A172 (cell line): ENCODE results near the gene IDUA. TPM values are rescaled to one million over a fixed set of nuclear protein-coding genes. Genes with fewer than 3 reads are reported as not detected.
A peak's percentile ranks its signal among the peaks of the same experiment; 100 is the strongest.
"Not testable (repeated sequence)": the region's sequence is repeated elsewhere in the genome, so short reads cannot be mapped to it uniquely, and the experiment has no call there.

Experiments used
- DNase-seq: peaks from one replicate; pipeline ENCODE4 v3.0.0-alpha.2; 2015; ENCODE audit warnings: low spot score
- total RNA-seq: library from RNA; depleted of rRNA; stranded (reverse); fragments of >200 nt; shearing (Covaris generic); gene quantifications from 2 replicates; pipeline ENCODE4 v1.2.3, GENCODE V29; 2014

Gene IDUA
- total RNA-seq, 1 experiment from 2014 or later, result 14.1 TPM

DNA sequence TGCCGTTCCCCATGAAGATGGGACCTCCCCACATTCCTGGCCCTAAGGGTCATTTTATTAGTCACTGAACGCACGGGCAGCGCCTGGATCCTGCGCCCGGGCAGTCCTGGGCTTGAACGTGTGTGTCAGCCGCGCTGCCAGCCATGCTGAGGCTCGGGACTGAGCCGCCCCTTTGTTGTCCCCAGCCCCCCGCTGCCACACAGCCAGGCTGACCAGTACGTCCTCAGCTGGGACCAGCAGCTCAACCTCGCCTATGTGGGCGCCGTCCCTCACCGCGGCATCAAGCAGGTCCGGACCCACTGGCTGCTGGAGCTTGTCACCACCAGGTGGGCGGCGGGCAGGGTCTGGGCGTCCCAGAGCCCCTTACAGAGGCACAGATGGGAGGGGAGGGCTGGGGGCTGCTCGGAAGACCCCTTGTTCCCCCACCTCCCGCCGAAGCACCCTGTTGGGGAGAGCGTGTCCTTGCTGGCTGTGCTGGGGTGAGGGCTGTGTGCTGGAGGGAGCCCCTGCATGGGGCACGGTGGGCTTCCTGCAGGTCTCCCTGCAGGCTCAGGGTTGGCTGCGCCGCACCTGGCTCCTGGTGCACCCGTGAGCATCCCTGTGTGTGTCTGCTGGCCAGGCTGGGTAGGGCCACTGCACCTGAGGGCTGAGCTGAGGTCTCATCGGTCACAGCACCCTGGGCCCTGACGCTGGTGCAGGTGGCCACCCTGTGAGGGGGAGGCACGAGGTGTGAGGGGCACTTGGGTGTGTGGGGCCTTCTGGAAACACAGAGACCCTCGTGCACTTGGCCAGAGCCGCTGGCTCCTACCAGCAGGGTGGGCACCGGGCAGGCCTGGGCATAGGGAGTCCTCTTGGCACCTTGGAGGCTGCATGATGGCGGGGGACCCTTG, 1.0 kb downstream of the IDUA start:
- DNase-seq, result no peak

DNA sequence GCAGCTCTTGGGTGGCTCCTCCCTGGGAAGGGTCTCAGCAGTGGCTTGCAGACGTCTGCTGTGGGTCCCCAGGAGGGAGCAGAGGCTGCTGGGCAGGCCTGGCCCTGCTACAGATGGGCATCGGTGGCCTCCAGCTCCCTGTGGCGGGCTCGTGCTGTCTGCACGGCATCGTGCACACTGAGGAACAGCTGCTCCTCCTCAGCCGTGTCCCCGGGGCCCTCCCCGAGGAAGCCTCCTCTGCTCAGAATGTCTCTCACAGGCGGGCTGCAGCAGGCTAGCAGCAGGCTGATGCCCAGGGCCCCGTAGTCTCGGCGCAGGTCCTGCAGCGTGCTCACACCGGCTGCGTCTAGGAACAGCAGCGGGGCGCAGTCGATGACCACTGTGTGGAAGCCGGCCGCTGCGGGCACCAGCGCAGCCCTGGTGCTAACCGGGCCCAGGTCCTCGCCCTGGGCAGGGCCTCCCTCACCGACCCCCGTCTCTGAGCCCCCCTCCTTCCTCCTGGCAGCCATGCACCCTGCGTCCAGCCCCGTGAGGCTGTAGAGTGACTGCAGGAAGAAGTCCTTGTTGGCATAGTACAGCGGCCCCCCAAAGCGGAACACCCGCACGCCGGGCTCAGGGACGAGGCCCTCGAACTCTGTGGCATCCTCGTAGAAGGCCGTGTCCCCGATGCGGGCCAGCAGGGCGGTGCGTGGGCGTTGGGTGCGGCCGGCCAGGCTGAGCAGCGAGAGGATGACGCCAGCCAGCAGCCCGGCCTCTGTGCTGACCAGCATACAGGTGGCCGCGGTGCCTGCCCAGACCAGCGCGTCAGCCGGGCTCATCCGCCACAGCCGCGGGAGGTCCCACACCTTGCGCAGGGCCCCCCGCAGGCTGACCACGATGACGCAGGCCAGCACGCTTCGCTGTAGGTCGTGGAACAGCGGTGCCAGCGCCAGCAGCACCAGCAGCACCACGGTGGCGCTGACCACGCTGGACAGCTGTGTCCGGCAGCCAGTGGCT, 2.2 kb downstream of the IDUA start:
- no peak for DNase-seq

DNA sequence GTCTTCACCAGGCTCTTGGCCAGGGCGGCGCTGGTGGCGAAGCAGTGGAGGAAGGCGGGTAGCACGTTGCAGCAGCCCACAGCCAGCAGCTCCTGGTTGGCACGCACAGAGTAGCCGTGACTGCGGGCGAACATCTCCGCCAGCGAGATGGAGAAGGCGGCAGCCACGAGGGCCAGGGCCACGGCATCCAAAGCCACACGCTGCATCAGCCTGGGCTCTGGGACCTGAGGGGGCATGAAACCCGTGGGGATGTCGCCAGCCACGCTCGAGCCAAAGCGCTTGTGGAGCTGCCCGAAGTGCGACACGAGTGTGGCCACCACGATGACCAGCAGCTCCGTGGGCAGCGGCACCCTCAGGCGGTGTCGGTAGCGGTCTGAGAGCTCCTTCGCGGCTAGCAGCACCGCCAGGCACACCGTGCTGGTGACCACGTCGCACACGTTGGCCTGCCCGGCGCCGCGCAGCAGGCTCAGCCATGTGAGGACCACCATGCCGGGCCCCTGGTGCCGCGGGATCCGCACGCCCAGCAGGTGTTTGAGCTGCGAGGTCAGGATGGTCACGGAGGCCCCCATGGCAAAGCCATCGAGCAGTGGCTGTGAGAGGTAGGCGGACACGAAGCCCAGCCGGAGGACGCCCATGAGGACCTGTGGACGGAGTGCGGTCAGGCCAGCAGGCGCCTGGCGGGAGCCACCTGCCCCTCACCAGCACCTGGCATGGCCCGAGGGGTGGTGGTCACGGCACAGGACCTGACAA, 3.1 kb downstream of the IDUA start:
- DNase-seq, result no peak

DNA sequence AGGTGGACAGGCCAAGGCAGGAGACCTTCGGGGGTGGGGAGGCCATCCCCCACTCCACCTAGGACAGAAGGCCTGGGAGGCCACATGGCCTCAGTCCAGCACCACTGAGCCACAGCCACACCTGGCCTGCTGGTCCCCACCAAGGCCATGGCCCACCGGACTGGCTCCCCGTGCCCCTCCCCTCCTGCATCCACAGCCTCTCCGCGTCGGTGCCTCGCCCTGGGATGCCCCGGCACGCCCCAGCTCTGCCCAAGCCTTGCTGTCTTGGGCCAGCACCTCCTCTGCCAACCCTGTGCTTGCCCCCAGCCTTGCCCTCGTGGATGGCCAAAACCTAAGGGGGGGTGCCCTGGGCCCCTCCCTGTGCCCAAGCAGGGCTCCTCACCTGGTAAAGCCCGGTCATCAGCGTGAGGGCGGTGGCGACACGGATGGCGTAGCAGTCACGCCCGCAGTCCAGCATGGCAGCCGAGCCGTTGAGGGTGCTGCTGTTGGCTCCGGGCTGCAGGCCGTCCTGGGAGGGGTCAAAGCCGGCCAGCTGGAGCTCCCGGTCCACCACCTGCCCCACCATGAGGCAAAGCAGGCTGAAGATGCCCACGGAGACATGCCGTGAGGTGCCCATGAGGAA, 4.0 kb downstream of the IDUA start:
- DNase-seq, result no peak

DNA sequence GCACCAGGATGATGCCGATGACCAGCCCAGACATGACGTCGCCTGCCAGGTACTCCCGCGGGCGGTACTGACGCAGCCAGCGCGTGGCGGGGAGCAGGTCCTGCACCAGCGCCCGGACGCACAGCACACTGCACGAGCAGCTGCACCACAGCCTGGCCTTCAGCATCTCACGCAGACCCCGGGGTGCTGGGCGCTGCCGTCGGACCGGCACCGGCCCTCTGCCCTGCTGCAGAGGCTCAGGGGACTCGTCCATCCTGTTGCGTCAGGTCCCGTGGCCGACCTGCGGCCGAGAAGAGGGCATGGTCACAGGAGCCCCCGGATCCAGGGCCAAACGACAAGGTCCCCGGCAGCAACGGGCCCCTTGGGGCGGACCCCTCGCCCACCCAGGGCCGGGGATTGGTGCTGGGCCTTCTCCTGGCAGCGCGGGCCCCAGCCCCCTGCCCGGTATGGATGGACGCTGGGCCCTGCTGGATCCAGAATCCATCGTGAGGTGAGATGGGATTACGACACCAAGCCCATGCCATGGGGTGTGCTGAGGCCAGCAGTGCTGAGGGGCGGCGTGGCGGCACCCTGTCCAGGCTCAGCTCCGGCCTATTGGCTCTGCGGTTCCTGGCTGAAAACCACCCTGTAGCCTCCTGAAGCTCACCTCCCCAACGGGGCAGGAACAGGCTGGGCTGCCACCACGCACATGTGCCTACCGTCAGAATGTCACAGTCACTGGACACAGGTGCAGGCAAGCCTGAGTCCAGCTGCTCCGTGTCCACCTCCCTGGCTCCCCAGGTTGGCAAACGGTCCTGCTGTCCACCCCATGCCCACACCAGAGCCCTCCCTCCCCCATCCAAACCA, 4.8 kb downstream of the IDUA start:
- no peak for DNase-seq

DNA sequence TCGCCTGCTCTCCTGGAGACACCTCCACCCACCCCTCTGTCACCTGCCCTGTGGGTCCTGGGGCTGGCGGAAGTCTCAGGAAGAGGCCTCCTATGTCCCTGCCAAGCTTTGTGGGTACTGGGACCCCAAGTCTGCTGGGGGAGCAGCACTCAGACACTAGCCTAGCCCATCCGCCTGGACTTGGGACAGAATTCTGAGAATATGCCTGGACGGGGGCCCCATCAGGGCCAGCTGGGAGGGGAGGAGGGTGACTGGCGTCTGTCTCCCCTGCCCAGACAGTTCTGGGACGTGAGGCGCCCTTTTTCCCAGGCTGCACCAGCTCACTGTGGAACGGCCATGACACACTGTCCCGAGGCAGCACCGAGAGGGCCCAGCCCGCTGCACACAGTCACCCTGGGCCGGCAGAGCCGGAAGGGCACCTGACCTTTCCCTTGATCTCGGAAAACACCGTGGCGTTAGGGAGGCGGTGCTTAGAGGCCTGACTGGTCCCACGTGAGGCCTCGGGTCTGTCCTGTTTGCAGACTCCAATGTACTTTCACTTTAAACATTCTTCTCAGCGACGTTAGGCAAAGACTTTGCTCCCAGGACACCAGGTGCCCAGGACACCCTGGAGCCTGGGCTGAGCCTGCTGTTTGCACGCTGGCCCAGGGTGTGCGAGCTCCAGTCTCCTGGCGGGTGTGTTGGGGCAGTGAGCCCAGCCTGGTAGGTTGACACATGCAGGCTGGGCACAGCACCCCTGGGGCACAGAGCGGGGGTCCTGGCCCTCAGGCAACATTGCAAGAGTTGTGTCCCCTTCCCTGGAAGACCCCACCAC, 5.7 kb downstream of the IDUA start:
- peak; percentile 57 for DNase-seq

DNA sequence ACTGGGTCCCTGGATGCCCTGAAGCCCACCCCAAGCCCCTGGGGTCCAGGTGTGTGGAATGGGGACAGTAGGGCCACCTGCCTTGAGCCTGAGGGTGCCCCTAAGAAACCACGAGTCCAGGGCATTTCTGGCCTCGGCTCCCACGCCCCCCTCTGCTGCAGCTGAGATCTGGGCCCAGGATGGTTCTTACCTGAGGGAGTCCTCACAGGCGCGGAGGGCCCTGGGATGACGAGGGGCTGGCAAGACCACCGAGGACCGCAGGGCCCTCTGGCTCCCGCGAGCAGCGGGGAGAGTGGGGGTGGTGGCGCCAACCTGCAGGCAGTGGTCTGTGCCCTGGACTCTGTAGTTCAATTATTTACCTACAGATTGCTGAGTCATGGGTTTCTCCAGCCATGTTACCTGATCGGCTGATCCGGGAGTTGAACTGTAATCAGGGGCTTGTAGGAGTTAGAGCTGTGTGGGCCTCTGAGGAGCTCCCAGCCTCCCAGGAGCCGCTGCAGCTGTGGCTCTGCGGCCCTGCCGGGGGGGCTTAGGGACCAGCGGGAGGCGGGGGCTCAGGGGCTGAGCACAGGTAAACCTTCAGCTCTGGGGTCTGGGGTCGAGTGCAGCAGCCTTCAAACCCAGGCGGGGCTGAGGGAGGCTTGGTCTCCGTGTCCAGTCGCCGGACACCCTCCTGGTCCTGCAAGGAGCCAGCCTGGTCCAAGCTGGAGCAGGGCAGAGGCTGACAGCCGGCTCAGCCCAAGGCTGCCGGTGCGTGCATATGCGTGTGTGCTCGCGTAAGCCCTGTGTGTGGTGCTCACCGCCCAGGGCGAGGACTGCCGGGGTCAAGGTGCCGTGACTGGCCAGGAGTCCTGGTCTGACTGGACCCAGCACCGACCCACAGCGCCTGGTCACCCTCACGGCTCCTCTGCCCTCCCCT, 6.5 kb downstream of the IDUA start, which contains the start of gene SLC26A1:
SLC26A1 (minus strand) TSS at position 294 of the 919 bp plus-strand sequence. CDS start 1,701 bp downstream, outside the sequence.
- no peak for DNase-seq

DNA sequence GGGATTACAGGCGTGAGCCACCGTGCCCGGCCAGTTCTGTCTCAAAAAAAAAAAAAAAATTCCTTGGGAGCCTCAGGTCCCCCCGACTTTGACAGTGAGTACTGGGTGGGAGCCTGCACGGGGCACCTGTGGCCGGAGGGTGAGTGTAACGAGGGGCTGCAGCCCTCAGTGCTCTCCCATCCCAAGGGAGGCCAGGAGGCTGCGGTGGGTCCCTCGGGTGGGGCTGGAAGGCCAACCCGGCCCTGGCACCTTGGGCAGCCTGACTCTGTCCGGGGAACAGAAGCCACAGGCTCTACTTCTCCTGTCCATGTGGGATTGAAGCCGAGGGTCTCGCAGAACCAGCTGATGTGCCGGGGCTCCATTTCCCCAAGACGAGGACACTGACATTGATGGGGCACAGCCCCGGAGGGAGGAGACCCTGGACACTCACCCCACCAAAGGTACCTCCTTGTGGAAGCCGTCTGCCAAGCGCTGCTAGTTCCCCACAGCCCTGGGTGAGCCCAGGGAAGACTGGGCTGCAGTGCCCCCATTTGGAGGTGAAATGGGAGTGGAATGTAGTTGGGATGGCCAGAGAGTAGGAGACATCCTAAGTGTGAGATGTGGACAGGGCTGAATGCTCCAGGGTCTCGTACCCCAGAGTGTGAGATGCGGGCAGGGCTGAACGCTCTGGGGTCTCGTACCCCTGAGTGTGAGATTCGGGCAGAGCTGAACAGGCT, 8.6 kb downstream of the IDUA start:
- DNase-seq, result no peak

DNA sequence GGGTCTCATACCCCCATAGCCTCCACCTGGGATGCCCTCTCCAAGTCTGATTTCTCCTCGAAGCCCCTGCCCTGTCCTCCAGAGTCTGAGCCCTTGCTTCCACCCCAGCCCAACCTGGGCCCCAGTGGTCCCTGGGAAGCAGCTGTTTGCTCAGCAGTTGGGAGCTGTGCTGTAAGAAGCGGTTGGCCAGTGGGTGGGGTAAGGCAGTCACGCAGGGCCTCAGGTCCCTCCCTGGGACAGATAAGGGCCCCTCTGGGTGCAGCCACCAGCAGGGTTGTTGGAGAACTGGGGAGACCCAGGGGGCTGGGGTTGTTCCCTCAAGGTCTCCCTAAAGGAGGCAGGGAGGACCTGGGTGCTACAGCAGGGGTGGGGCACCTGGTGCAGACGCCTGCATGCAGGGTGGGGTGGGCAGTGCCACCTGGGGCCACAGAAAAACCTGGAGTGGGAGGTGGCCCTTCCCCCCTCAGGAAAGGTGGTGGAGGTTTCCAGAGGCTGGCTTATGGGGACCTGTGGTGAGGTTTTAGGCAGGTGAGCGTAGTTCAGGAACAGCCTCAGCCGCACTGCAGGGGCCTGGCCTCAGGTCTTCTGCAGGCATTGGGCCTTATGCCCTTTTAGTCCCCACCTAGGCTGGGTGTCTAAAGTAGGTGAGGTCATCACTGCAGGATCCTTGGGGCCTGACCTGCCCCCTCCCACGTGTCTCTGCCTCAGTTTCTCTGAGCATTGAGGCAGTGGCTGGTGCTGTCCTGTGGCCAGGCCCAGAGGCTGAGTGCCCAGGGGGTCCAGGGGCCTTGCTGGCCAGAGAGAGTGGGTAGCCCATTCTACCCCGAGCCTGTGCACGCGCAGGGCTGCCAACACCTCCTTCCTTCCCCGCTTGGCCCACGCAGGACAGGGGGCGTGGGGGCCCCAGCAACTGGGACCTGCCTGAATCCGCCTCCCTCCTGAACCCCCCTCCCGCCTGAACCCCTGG, 9.5 kb downstream of the IDUA start:
- DNase-seq, result no peak

DNA sequence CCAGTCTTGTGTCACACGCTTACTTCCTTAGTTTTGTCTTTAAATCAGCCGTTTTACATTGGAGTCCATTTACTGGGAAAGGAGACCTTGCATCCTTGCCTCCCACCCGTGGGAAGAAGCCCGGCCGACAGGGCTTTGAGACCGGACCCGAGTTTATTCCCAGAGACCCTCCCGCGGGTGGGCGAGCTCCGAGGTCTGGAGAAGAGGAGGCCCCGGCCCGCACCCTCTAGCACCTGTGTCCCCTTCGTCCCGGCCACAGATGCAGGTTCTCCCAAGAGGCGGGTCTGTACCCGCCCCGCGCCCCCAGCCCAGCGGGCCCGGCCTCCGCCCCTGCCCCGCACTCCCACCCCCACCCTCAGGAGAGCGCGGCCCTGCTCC, 10.1 kb downstream of the IDUA start:
- no peak for DNase-seq

DNA sequence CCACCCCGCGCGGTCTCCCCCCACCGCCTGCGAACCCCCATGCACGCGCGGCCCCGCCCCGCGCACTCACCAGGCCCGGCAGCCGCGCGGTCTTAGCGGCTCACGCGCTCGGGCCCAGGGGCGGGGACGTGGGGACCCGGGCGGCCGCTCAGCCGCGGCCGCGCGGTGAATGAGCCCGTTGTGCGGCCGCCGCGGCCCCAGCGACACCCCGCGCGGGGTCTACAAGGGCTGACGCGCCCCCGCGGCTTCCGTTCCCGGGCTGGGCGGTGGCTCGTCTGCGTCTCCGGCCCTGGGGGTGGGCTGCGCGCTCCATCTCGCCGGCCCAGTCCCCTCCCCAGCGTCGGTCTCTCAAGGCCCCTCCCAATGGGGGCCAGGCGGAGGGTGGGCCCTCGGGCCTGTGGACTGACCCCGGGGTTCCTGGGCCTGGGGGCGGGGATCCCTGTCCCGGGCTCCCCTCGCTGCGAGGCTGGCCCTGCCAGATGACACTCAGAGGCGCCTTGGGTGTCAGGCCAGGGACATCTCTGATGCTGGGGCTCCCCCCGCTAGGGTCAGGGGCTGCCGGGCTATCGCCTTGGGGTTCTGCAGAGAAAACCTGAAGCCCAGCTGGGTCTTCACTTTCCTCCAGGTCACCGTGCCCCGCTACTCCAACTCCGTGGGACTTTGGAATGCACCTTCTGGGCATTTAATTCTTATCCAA, 10.7 kb downstream of the IDUA start:
- DNase-seq, result no peak

DNA sequence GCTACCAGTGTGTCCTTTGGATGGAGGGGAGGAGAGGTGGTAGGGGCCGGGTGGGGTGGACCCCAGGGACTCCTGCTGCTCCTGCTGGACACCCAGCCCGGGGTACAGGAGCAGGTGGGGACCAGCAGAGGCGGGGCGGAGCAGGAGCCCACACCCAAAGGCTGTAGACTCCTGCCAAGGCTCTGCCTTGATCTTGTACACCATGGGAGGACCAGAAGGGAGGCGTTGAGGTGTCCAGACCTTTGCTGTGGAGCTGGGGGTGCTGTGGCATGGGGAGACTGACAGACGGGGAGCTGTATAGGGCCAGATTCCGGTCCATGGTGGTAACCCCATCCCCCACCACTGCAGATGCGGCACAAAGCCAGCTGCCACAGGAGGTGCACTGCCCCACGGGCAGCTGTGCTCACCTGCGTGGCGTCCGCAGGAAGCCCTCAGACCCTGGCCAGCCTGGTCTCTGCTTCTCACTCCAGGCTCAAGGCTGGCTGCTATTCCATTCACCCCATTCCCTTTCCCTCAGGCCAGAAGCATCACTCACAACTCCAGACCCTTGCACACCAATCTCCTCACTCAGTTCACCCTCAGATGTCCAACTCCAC, 11.3 kb downstream of the IDUA start:
- no peak for DNase-seq

DNA sequence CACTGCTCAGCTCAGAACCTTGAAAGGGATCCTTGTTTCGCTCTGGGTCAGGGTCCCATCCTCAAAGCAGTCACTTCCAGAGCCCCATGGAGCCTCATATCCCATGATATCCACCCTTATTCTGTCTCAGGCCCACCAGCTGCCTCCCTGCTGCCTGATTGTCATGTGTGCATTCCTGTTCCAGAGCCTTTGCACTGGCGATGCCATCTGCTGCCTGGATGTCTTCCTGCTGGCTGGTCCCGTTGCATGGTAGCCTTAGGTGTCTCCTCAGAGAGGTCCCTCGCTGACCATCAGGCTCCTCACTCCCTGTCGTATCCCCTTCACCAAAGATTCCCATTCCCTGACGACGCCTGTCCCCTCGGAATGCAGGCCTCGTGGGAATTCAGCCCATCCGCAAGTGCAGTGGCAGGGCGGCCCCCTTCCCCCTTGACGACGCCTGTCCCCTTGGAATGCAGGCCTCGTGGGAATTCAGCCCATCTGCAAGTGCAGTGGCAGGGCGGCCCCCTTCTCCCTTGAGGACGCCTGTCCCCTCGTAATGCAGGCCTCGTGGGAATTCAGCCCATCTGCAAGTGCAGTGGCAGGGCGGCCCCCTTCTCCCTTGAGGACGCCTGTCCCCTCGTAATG, 12.5 kb downstream of the IDUA start:
- not testable (repeated sequence) for DNase-seq

DNA sequence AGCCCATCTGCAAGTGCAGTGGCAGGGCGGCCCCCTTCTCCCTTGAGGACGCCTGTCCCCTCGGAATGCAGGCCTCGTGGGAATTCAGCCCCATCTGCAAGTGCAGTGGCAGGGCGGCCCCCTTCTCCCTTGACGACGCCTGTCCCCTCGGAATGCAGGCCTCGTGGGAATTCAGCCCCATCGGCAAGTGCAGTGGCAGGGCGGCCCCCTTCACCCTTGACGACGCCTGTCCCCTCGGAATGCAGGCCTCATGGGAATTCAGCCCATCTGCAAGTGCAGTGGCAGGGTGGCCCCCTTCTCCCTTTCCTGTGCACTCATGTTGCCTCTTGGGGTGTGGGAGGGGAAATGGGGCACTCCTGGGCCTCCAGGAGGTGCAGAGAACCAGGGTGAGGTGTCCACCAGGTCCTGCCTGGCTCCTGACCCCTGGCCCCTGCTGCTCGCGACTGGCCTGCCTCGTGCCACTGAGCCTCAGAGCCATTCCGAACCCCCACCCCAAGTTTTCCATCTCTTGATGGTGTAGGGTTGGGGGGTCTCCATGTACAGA, 13.1 kb downstream of the IDUA start:
- DNase-seq, result no peak
